Right forelimb (tissue), 1 donor: ENCODE measurements around the gene FBXO22.
"Not testable (repeated sequence)": the region's sequence is repeated elsewhere in the genome, so short reads cannot be mapped to it uniquely, and the experiment has no call there.

Experiments
- DNase-seq: peaks from one replicate; pipeline ENCODE4 v3.0.0-alpha.2; 2018

Gene FBXO22

DNA sequence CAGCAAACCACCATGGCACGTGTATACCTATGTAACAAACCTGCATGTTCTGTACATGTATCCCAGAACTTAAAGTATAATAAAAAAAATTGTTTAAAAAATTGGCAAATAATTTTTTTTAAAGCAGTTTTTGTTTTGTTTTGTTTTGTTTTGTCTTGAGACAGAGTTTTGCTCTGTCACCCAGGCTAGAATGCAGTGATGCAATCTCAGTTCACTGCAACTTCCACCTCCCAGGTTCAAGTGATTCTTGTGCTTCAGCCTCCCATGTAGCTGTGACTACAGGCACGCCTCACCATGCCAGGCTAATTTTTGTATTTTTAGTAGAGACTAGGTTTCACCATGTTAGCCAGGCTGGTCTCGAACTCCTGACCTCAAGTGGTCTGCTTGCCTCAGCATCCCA, 81.0 kb downstream of the FBXO22 start:
- DNase-seq, result not testable (repeated sequence)

DNA sequence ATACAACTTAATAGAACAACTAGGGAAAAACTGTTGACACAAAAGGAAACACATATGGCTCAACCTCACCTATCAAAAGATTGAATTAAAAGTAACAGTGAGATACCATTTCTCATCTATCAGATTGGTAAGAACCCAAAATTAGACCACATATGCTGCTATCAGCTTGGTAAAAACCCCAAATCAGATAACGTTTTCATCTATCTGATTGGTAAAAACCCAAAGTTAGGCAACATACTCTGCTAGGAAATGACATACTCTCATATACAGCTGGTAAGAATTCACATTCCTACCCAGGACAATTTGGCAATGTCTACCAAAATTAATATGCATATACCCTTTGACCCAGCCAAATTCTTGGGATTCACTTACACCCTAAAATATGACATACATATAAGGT, 82.3 kb downstream of the FBXO22 start:
- no peak for DNase-seq

DNA sequence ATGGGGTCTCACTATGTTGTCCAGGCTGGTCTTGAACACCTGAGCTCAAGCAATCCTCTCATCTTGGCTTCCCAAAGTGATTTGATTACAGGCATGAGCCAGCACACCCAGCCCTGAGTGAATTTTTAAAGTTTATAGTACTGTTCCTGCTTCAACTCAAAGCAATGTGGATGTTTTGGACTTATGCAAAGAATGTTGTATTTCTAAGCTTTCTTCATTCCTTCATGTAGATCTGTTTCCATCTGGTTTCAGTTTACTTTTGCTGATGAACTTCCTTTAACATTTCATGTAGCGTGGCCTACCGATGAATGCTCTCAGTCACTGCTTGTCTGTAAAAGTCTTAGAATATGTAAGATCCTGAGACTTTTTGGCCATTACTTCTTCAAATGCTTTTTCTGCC, 85.4 kb downstream of the FBXO22 start:
- no peak for DNase-seq

DNA sequence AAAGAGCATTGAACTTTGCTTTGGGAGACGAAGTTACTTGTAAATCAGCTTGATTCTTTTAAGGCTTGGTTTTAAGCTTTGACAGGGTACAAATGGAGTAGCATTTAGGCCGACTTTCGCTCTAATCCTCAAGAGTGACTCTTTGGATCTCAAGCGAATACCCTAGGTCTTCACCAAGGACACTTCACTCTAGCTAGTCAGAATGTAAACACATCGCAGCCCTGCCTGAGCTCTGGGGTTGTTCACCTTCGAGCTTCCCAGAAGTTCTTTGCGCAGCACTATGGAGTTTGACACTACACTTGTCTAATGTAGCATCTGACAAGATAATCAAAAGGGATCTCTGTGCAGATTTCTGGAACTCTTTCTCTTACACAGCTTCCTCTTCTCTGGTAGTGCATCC, 86.2 kb downstream of the FBXO22 start:
- no peak for DNase-seq
